IMR-90 (cell line): ENCODE data around the gene LPCAT4.

Source experiments
- CEBPB ChIP-seq: IDR thresholded peaks from 2 replicates; pipeline ENCODE4 v1.6.1; 2012; ENCODE audit warnings: low read depth, low read length, improper control_type of control experiment
- CHD1 ChIP-seq: IDR thresholded peaks from 2 replicates; pipeline ENCODE4 v1.6.1; 2012; ENCODE audit warnings: low read depth, low read length, improper control_type of control experiment
- FOS ChIP-seq: fragments of 150-350 bp; IDR thresholded peaks from 2 replicates; pipeline ENCODE4 v1.6.1; 2016; ENCODE audit warnings: low read depth, low read length
- MAZ ChIP-seq: IDR thresholded peaks from 2 replicates; pipeline ENCODE4 v1.6.1; 2012; ENCODE audit warnings: low read depth, mild to moderate bottlenecking, low read length, improper control_type of control experiment, moderate library complexity, borderline replicate concordance
- NFE2L2 ChIP-seq: fragments of 150-350 bp; IDR thresholded peaks from 2 replicates; pipeline ENCODE4 v1.6.1; 2016; ENCODE audit warnings: low read depth, mild to moderate bottlenecking, low read length
- POLR2A ChIP-seq: IDR thresholded peaks from 2 replicates; pipeline ENCODE4 v1.6.1; 2012; ENCODE audit warnings: mild to moderate bottlenecking, low read depth, low read length
- RAD21 ChIP-seq: IDR thresholded peaks from 2 replicates; pipeline ENCODE4 v1.6.1; 2012; ENCODE audit warnings: low read length, improper control_type of control experiment
- RFX5 ChIP-seq: IDR thresholded peaks from 2 replicates; pipeline ENCODE4 v1.8.0; 2012; ENCODE audit warnings: low read depth, mild to moderate bottlenecking, low read length, moderate library complexity
- TF ChIP-seq, protein P1 (sequence below): fragments of 150-350 bp; IDR thresholded peaks from 2 replicates; pipeline ENCODE4 v1.6.1; 2016; ENCODE audit warnings: low read depth, mild to moderate bottlenecking, low read length, moderate library complexity, borderline replicate concordance
- TF ChIP-seq, protein P2 (sequence below): conservative IDR thresholded peaks from 2 replicates; pipeline ENCODE4 v1.5.1; 2012; ENCODE audit warnings: mild to moderate bottlenecking, low read depth, low read length, improper control_type of control experiment

DNA sequence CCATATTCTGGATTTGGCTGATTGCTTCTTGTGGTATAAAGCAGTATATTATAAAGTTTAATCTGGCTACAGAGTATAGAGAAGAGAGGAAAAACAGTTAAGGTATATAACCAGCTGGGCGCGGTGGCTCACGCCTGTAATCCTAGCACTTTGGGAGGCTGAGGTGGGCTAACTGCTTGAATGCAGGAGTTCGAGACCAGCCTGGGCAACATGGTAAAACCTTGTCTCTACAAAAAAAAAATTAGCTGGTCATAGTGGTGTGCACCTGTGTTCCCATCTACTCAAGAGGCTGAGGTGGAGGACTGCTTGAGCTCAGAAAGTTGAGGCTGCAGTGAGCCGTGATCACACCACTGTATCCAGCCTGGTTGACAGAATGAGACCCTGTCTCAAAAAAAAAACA, 36.7 kb downstream of the LPCAT4 start:
- TF ChIP-seq POLR2A (no peak), NFE2L2 (no peak), MAZ (no peak), CHD1 (no peak), RAD21 (no peak), RFX5 (no peak), FOS (no peak), CEBPB (no peak)
- TF ChIP-seq, protein P1, sequence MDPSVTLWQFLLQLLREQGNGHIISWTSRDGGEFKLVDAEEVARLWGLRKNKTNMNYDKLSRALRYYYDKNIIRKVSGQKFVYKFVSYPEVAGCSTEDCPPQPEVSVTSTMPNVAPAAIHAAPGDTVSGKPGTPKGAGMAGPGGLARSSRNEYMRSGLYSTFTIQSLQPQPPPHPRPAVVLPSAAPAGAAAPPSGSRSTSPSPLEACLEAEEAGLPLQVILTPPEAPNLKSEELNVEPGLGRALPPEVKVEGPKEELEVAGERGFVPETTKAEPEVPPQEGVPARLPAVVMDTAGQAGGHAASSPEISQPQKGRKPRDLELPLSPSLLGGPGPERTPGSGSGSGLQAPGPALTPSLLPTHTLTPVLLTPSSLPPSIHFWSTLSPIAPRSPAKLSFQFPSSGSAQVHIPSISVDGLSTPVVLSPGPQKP, result no peak
- TF ChIP-seq, protein P2, sequence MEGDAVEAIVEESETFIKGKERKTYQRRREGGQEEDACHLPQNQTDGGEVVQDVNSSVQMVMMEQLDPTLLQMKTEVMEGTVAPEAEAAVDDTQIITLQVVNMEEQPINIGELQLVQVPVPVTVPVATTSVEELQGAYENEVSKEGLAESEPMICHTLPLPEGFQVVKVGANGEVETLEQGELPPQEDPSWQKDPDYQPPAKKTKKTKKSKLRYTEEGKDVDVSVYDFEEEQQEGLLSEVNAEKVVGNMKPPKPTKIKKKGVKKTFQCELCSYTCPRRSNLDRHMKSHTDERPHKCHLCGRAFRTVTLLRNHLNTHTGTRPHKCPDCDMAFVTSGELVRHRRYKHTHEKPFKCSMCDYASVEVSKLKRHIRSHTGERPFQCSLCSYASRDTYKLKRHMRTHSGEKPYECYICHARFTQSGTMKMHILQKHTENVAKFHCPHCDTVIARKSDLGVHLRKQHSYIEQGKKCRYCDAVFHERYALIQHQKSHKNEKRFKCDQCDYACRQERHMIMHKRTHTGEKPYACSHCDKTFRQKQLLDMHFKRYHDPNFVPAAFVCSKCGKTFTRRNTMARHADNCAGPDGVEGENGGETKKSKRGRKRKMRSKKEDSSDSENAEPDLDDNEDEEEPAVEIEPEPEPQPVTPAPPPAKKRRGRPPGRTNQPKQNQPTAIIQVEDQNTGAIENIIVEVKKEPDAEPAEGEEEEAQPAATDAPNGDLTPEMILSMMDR, result no peak
